GM21825 (cell line): ENCODE results near the gene SLC12A7.
"Not testable (repeated sequence)": the region's sequence is repeated elsewhere in the genome, so short reads cannot be mapped to it uniquely, and the experiment has no call there.

Source experiments
- ATAC-seq: cut with Tn5 transposase; IDR thresholded peaks from one replicate; pipeline ENCODE4 v1.9.1; 2021; ENCODE audit warnings: mild to moderate bottlenecking, moderate library complexity; ENCODE audit not compliant: unreplicated experiment

The SLC12A7 gene

GRCh38 chr5:1065891-1066650 lies 45.8 kb downstream of the SLC12A7 start:
- no peak for ATAC-seq

GRCh38 chr5:1065143-1065750 lies 46.6 kb downstream of the SLC12A7 start:
- no peak for ATAC-seq

GRCh38 chr5:1064383-1065142 lies 47.3 kb downstream of the SLC12A7 start:
- no peak for ATAC-seq

- no peak for ATAC-seq
Observed at GRCh38 chr5:1063661-1064382, 48.0 kb downstream of the SLC12A7 start.

- ATAC-seq, result no peak
Observed at GRCh38 chr5:1062761-1063568, 48.9 kb downstream of the SLC12A7 start.

- ATAC-seq, result no peak
Observed at GRCh38 chr5:1061916-1062315, 49.9 kb downstream of the SLC12A7 start.

- ATAC-seq, result not testable (repeated sequence)
Observed at GRCh38 chr5:1061292-1061691, 50.6 kb downstream of the SLC12A7 start.

GRCh38 chr5:1060535-1060981 lies 51.3 kb downstream of the SLC12A7 start:
- no peak for ATAC-seq

- ATAC-seq, result no peak
Observed at GRCh38 chr5:1059884-1060263, 52.0 kb downstream of the SLC12A7 start.

GRCh38 chr5:1058988-1059883 lies 52.6 kb downstream of the SLC12A7 start:
- ATAC-seq, result no peak

GRCh38 chr5:1058083-1058945 lies 53.5 kb downstream of the SLC12A7 start:
- ATAC-seq, result no peak

GRCh38 chr5:1057485-1058082 lies 54.3 kb downstream of the SLC12A7 start:
- no peak for ATAC-seq

GRCh38 chr5:1056611-1057484 lies 55.0 kb downstream of the SLC12A7 start:
- no peak for ATAC-seq

- no peak for ATAC-seq
Observed at GRCh38 chr5:1055896-1056610, 55.8 kb downstream of the SLC12A7 start.

GRCh38 chr5:1054799-1055775 lies 56.8 kb downstream of the SLC12A7 start:
- ATAC-seq, result no peak
